ENCODE data around the gene MAGI2.
A peak's percentile ranks its signal among the peaks of the same experiment; 100 is the strongest.
"Not testable (repeated sequence)": the region's sequence is repeated elsewhere in the genome, so short reads cannot be mapped to it uniquely, and the experiment has no call there.

Gene MAGI2

GRCh38 chr7:78248867-78249266 lies 1204.6 kb downstream of the MAGI2 start:
- CTCF ChIA-PET, result no interaction called here
- H3K4me3 ChIP-seq (ENCODE audit: low read depth, low read length), result no peak overlapping the region
- DNase-seq (ENCODE audit: low read depth, low spot score), result no peak
- POLR2A ChIA-PET, result no interaction called here
- no peak for TF ChIP-seq CTCF (IDR thresholded peaks at IDR 0.05; ENCODE audit: insufficient read depth, low read length, missing control alignments)

- no peak for TF ChIP-seq CTCF (IDR thresholded peaks at IDR 0.05; ENCODE audit: insufficient read depth, low read length, missing control alignments)
- ChIA-PET POLR2A (no interaction called here), CTCF (interaction anchor here (0.7 to 1.8 kb wide), 2 partner anchors 11 to 113 kb away, joined by 3 to 5 read pairs; no protein-coding TSS in a partner anchor)
- DNase-seq (ENCODE audit: low read depth, low spot score), result no peak
- H3K4me3 ChIP-seq (ENCODE audit: low read depth, low read length), result no peak overlapping the region
Observed at GRCh38 chr7:78247910-78248689, 1205.4 kb downstream of the MAGI2 start.

GRCh38 chr7:78240179-78240578 lies 1213.3 kb downstream of the MAGI2 start:
- H3K4me3 ChIP-seq (ENCODE audit: low read depth, low read length); CTCF ChIA-PET; POLR2A ChIA-PET; DNase-seq (ENCODE audit: low read depth, low spot score): not testable (repeated sequence)

- no peak overlapping the region for H3K4me3 ChIP-seq (ENCODE audit: low read depth, low read length)
- CTCF ChIA-PET, result no interaction called here
- no peak for TF ChIP-seq CTCF (IDR thresholded peaks at IDR 0.05; ENCODE audit: insufficient read depth, low read length, missing control alignments)
- POLR2A ChIA-PET, result no interaction called here
- no peak for DNase-seq (ENCODE audit: low read depth, low spot score)
Observed at GRCh38 chr7:78234634-78235033, 1218.8 kb downstream of the MAGI2 start.

- ChIA-PET POLR2A (interaction anchor here (0.5 to 0.6 kb wide), 2 partner anchors 68 to 82 kb away, joined by 3 read pairs; no protein-coding TSS in a partner anchor), CTCF (interaction anchor here (1.2 to 3.0 kb wide), 4 partner anchors 10 to 98 kb away, joined by 3 to 14 read pairs (median 6); no protein-coding TSS in a partner anchor)
Observed at GRCh38 chr7:78232806-78233205, 1220.7 kb downstream of the MAGI2 start.

GRCh38 chr7:78226059-78226719 lies 1227.3 kb downstream of the MAGI2 start:
- no peak overlapping the region for H3K4me3 ChIP-seq (ENCODE audit: low read depth, low read length)
- ChIA-PET POLR2A (no interaction called here), CTCF (interaction anchor here (0.7 to 1.2 kb wide), 6 partner anchors 11 to 194 kb away, joined by 3 to 6 read pairs (median 3); no protein-coding TSS in a partner anchor)
- peak; percentile 39 for TF ChIP-seq CTCF (IDR thresholded peaks at IDR 0.05; ENCODE audit: insufficient read depth, low read length, missing control alignments)
- DNase-seq (ENCODE audit: low read depth, low spot score), result no peak

More at GRCh38 chr7:78232806-78233205, 1220.7 kb downstream of the MAGI2 start:
- no peak for TF ChIP-seq CTCF (IDR thresholded peaks at IDR 0.05; ENCODE audit: insufficient read depth, low read length, missing control alignments)
- H3K4me3 ChIP-seq (ENCODE audit: low read depth, low read length), result no peak overlapping the region
- no peak for DNase-seq (ENCODE audit: low read depth, low spot score)
